Measurements from ENCODE around the gene DOCK2. TPM values are rescaled to one million over a fixed set of nuclear protein-coding genes. Genes with fewer than 3 reads are reported as not detected.

Gene DOCK2
- total and polyA plus RNA-seq, 2 of the 8 experiments (the other 6 are each of a cell fraction or from before 2014, with no cell fraction given), result 3.9 to 5.7 TPM

DNA sequence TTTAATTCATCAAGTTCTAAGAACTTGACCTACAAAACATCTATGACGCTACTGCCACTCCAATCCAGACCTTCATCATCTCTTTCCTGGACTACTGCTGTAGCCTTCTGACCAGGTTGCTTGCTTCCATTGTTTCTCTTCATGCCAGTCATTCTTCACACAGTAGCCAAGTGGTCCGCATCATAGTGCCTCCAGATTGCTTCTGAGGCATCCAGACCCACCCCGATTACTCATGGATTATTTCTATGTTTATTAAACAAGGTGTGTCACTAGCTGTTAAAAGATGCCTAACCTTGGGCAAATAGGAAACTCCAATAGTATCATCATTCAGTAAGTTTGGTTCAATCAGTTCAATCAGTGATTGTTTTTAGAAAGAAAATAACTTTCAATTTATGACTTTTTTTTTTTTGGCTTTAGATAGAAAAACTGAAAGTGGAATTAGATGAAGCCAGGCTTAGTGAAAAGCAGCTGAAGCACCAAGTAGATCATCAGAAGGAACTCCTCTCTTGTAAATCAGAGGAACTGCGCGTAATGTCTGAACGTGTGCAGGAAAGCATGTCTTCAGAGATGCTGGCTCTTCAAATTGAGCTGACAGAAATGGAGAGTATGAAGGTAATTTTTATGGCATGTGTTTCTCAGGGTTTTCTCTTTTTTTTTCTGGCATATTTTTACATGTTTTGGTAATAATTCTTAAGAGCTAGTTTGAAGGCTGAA lies 44.0 kb upstream of the DOCK2 start:
- H4K91ac ChIP-seq (replicated peaks; ENCODE audit: insufficient read length, low read length), result no peak overlapping the region
- H3K23ac ChIP-seq (ENCODE audit: insufficient read length), result no peak overlapping the region
- H4K5ac ChIP-seq (ENCODE audit: insufficient read length, low read depth, low read length), result no peak overlapping the region
- no peak overlapping the region for H3K9ac ChIP-seq (replicated peaks in 1 of 4; ENCODE audit: extremely low read depth in 1 of 4, low read depth in 3 of 4, low read length in 3 of 4)
- H2BK5ac ChIP-seq (ENCODE audit: low read depth, low read length), result no peak overlapping the region
- H3K14ac ChIP-seq (ENCODE audit: insufficient read length), result no peak overlapping the region
- H3K56ac ChIP-seq (replicated peaks; ENCODE audit: insufficient read length, low read depth, low read length), result no peak overlapping the region
- no peak overlapping the region for H2BK12ac ChIP-seq (ENCODE audit: low read depth, low read length)
- no peak overlapping the region for H4K8ac ChIP-seq (ENCODE audit: extremely low read depth, insufficient read depth, low read length)
- POLR2A ChIA-PET (ENCODE audit: partially characterized antibody), result interaction anchor here (0.6 to 1.2 kb wide), 2 partner anchors 9 to 387 kb away, joined by 3 to 4 read pairs; partner anchors contain the start of genes INSYN2B and SPDL1
- H3K9me3 ChIP-seq (ENCODE audit: insufficient read depth in 2 of 2, low read depth in 1 of 2, low read length in 1 of 2), result no peaks in the 10 kb centered on the region
- H2BK15ac ChIP-seq (ENCODE audit: low read length), result no peak overlapping the region
- H4K20me1 ChIP-seq (replicated peaks in 1 of 2; ENCODE audit: control insufficient read depth in 1 of 2, insufficient read depth in 2 of 2, low read length in 2 of 2), result peaks cover 0 to 2% of the 10 kb centered on the region in 2 experiments
- no peak overlapping the region for H3K27ac ChIP-seq (ENCODE audit: low read depth, low read length)
- no peak overlapping the region for H2BK20ac ChIP-seq (ENCODE audit: low read length)
- no peaks in the 10 kb centered on the region; the same call in 1 of the 2 replicates for H3K79me1 ChIP-seq (ENCODE audit: low read depth, low read length)
- no peak overlapping the region for H3K4me2 ChIP-seq (ENCODE audit: insufficient read depth in 1 of 2, low read depth in 2 of 2, low read length in 2 of 2)
- H2BK120ac ChIP-seq (replicated peaks; ENCODE audit: low read depth, low read length), result no peak overlapping the region
- H3K4me1 ChIP-seq (replicated peaks in 1 of 4; ENCODE audit: control insufficient read depth in 3 of 4, insufficient read depth in 4 of 4, low read length in 3 of 4), result no peaks in the 10 kb centered on the region
- H3K4me3 ChIP-seq (ENCODE audit: extremely low read depth in 1 of 4, insufficient read depth in 2 of 4, low read depth in 3 of 4, low read length in 4 of 4), result no peak overlapping the region
- H3K27me3 ChIP-seq (replicated peaks in 1 of 4; ENCODE audit: control insufficient read depth in 3 of 4, extremely low read depth in 1 of 4, insufficient read depth in 3 of 4, low read length in 3 of 4), result no peaks in the 10 kb centered on the region
- peaks cover 28 to 93% (median 71%) of the 10 kb centered on the region in 4 experiments for H3K36me3 ChIP-seq (ENCODE audit: control insufficient read depth in 2 of 4, insufficient read depth in 4 of 4, low read length in 3 of 4)
- CTCF ChIA-PET (ENCODE audit: partially characterized antibody), result interaction anchor here (0.7 kb wide), 1 partner anchor 1574 kb away, joined by 3 read pairs; no protein-coding TSS in a partner anchor
- WGBS, 2 experiments (ENCODE audit: extremely low coverage in 1 of 2, insufficient coverage in 1 of 2, insufficient read length in 1 of 2, insufficient replicate concordance in 2 of 2, low coverage in 1 of 2, low lambda C conversion rate in 2 of 2, missing lambda C conversion rate in 1 of 2), result 88% methylated on average over 6 of the region's 6 CpGs; no CpG with 5 or more reads in 1 of the 2 experiments
- no peak overlapping the region for H3K18ac ChIP-seq (ENCODE audit: extremely low read depth, low read length)
- H3K79me2 ChIP-seq (ENCODE audit: control insufficient read depth in 1 of 2, insufficient read depth in 2 of 2, low read length in 2 of 2), result no peaks in the 10 kb centered on the region
- H3K4ac ChIP-seq (replicated peaks; ENCODE audit: insufficient read length, low read depth, low read length), result no peak overlapping the region
- H3K23me2 ChIP-seq (ENCODE audit: low read depth, low read length), result no peaks in the 10 kb centered on the region
- no peak overlapping the region for H2AFZ ChIP-seq (ENCODE audit: low read length)
- no peak for DNase-seq (ENCODE audit: low read depth in 1 of 2, low spot score in 2 of 2)
- H2AK5ac ChIP-seq (ENCODE audit: low read depth, low read length), result no peak overlapping the region
- FAIRE-seq, result no peak
